Ishikawa (cell line): ENCODE measurements around the gene MIEF2.
A peak's percentile ranks its signal among the peaks of the same experiment; 100 is the strongest.

ENCODE experiments used
- RAD21 ChIP-seq: IDR thresholded peaks from 2 replicates; pipeline ENCODE4 v1.6.1; 2012; ENCODE audit warnings: low read depth
- TAF1 ChIP-seq: IDR thresholded peaks from 2 replicates; pipeline ENCODE4 v1.6.1; 2012; ENCODE audit warnings: low read depth, mild to moderate bottlenecking
- TF ChIP-seq, protein P1 (sequence below): IDR thresholded peaks from 2 replicates; pipeline ENCODE4 v1.6.1; 2012; ENCODE audit warnings: low read depth, mild to moderate bottlenecking

- TF ChIP-seq RAD21 (peak; percentile 95), TAF1 (no peak)
- TF ChIP-seq, protein P1, sequence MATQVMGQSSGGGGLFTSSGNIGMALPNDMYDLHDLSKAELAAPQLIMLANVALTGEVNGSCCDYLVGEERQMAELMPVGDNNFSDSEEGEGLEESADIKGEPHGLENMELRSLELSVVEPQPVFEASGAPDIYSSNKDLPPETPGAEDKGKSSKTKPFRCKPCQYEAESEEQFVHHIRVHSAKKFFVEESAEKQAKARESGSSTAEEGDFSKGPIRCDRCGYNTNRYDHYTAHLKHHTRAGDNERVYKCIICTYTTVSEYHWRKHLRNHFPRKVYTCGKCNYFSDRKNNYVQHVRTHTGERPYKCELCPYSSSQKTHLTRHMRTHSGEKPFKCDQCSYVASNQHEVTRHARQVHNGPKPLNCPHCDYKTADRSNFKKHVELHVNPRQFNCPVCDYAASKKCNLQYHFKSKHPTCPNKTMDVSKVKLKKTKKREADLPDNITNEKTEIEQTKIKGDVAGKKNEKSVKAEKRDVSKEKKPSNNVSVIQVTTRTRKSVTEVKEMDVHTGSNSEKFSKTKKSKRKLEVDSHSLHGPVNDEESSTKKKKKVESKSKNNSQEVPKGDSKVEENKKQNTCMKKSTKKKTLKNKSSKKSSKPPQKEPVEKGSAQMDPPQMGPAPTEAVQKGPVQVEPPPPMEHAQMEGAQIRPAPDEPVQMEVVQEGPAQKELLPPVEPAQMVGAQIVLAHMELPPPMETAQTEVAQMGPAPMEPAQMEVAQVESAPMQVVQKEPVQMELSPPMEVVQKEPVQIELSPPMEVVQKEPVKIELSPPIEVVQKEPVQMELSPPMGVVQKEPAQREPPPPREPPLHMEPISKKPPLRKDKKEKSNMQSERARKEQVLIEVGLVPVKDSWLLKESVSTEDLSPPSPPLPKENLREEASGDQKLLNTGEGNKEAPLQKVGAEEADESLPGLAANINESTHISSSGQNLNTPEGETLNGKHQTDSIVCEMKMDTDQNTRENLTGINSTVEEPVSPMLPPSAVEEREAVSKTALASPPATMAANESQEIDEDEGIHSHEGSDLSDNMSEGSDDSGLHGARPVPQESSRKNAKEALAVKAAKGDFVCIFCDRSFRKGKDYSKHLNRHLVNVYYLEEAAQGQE, result no peak
Observed at GRCh38 chr17:18217412-18218015, 42.9 kb upstream of the MIEF2 start.
